Occipital lobe (tissue), 2 donors: ENCODE results near the gene CATSPERB. TPM values are rescaled to one million over a fixed set of nuclear protein-coding genes. Genes with fewer than 3 reads are reported as not detected.
"Not testable (repeated sequence)": the region's sequence is repeated elsewhere in the genome, so short reads cannot be mapped to it uniquely, and the experiment has no call there.

Experiments
- DNase-seq: peaks from one replicate; lab custom pipeline; 2025; lab: John Stamatoyannopoulos, UW
- total RNA-seq: library from RNA; depleted of rRNA; stranded (reverse); fragments of >200 nt; gene quantifications from one replicate; pipeline ENCODE4 v1.2.3, GENCODE V29; 2014

The CATSPERB gene
- total RNA-seq, 1 donor from 2014 or later, result 3.7 TPM

GRCh38 chr14:91667101-91667500 is 64.8 kb downstream of the CATSPERB start:
- not testable (repeated sequence) for DNase-seq

GRCh38 chr14:91660790-91661189 is 71.1 kb downstream of the CATSPERB start:
- DNase-seq, result no peak

GRCh38 chr14:91654836-91655235 is 77.0 kb downstream of the CATSPERB start:
- DNase-seq, result no peak

GRCh38 chr14:91653451-91653850 is 78.4 kb downstream of the CATSPERB start:
- DNase-seq, result no peak

- DNase-seq, result no peak
These were observed 82.0 kb downstream of the CATSPERB start for GRCh38 chr14:91649930-91650329.

- no peak for DNase-seq
These were observed 84.0 kb downstream of the CATSPERB start for GRCh38 chr14:91647856-91648255.

GRCh38 chr14:91636604-91637003 is 95.3 kb downstream of the CATSPERB start:
- no peak for DNase-seq

- DNase-seq, result no peak
These were observed 107.1 kb downstream of the CATSPERB start for GRCh38 chr14:91624757-91625156.

- DNase-seq, result no peak
These were observed 117.7 kb downstream of the CATSPERB start for GRCh38 chr14:91614187-91614586.

GRCh38 chr14:91613459-91614112 is 118.3 kb downstream of the CATSPERB start:
- no peak for DNase-seq

- DNase-seq, result no peak
These were observed 120.4 kb downstream of the CATSPERB start for GRCh38 chr14:91611528-91611927.

GRCh38 chr14:91609161-91609560 is 122.7 kb downstream of the CATSPERB start:
- no peak for DNase-seq

- no peak for DNase-seq
These were observed 124.4 kb downstream of the CATSPERB start for GRCh38 chr14:91607322-91608047.

GRCh38 chr14:91606851-91607250 is 125.0 kb downstream of the CATSPERB start:
- no peak for DNase-seq

- DNase-seq, result not testable (repeated sequence)
These were observed 127.3 kb downstream of the CATSPERB start for GRCh38 chr14:91604611-91605010.

- DNase-seq, result no peak
These were observed 131.9 kb downstream of the CATSPERB start for GRCh38 chr14:91599994-91600393.

- no peak for DNase-seq
These were observed 136.2 kb downstream of the CATSPERB start for GRCh38 chr14:91595736-91596135.

GRCh38 chr14:91593957-91594356 is 137.9 kb downstream of the CATSPERB start:
- DNase-seq, result not testable (repeated sequence)

GRCh38 chr14:91586410-91586809 is 145.5 kb downstream of the CATSPERB start:
- DNase-seq, result no peak

GRCh38 chr14:91585856-91586255 is 146.0 kb downstream of the CATSPERB start:
- DNase-seq, result no peak

- DNase-seq, result no peak
These were observed 149.1 kb downstream of the CATSPERB start for GRCh38 chr14:91582761-91583160.

GRCh38 chr14:91580876-91581577 is 150.9 kb downstream of the CATSPERB start:
- DNase-seq, result no peak
